ENCODE data around the gene AP2B1.

Gene AP2B1

DNA sequence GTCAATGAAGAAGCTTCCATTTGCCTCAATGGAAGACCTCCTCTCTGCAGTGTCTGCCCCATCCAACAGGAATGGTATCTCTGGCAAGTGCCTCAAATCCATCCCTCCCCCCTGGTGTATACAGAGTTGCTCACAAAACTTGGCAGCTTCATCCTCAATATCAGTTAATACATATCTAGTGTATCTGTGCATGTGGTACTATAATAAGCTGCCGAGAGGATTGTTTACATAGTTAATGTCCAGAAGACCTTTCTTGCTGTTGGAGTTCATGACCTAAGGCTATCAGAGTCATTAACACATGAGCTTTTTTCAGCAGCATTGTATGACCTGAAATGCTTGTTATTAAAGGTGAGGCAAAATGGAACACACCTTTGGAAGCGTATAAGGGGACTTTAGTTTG is 130.4 kb downstream of the AP2B1 start:
- Histone ChIP-seq H3K9ac (ENCODE audit: low read depth in 1 of 2, low read length in 2 of 2) (no peak overlapping the region), H3K27me3 (ENCODE audit: control insufficient read depth in 2 of 2, insufficient read depth in 2 of 2, low read length in 2 of 2) (no peaks in the 10 kb centered on the region), H3K36me3 (ENCODE audit: control insufficient read depth in 2 of 2, insufficient read depth in 2 of 2, low read length in 2 of 2) (peaks cover 48 to 57% of the 10 kb centered on the region in 2 donors), H3K4me3 (ENCODE audit: low read length in 2 of 2) (no peak overlapping the region), H3K4me1 (ENCODE audit: control insufficient read depth in 2 of 2, insufficient read depth in 2 of 2, low read length in 2 of 2) (no peaks in the 10 kb centered on the region), H3K9me3 (ENCODE audit: control insufficient read depth in 2 of 2, low read length in 2 of 2) (no peaks in the 10 kb centered on the region), H3K27ac (ENCODE audit: low read depth in 2 of 2, low read length in 2 of 2) (no peak overlapping the region)

DNA sequence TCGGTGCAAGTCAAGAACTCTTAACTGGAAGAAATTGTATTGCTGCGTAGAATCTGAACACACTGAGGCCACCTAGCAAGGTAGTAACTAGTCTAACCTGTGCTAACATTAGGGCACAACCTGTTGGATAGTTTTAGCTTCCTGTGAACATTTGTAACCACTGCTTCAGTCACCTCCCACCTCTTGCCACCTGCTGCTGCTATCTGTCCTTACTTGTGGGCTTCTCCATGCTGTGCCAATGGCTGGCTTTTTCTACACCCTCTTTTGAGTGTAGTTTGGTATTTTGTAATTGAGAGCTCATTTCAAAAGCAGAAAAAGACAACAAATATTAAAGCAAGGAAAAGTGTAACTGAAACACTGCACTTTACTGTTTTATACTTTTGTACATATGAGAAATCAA is 136.6 kb downstream of the AP2B1 start:
- no peaks in the 10 kb centered on the region for H3K9me3 ChIP-seq (ENCODE audit: control insufficient read depth in 2 of 2, low read length in 2 of 2)
- no peaks in the 10 kb centered on the region for H3K4me1 ChIP-seq (ENCODE audit: control insufficient read depth in 2 of 2, insufficient read depth in 2 of 2, low read length in 2 of 2)
- H3K9ac ChIP-seq (ENCODE audit: low read depth in 1 of 2, low read length in 2 of 2), result no peak overlapping the region
- no peaks in the 10 kb centered on the region for H3K27me3 ChIP-seq (ENCODE audit: control insufficient read depth in 2 of 2, insufficient read depth in 2 of 2, low read length in 2 of 2)
- H3K36me3 ChIP-seq (ENCODE audit: control insufficient read depth in 2 of 2, insufficient read depth in 2 of 2, low read length in 2 of 2), result peaks cover 38% of the 10 kb centered on the region in 2 donors
- H3K27ac ChIP-seq (ENCODE audit: low read depth in 2 of 2, low read length in 2 of 2), result no peak overlapping the region
- H3K4me3 ChIP-seq (ENCODE audit: low read length in 2 of 2), result no peak overlapping the region

DNA sequence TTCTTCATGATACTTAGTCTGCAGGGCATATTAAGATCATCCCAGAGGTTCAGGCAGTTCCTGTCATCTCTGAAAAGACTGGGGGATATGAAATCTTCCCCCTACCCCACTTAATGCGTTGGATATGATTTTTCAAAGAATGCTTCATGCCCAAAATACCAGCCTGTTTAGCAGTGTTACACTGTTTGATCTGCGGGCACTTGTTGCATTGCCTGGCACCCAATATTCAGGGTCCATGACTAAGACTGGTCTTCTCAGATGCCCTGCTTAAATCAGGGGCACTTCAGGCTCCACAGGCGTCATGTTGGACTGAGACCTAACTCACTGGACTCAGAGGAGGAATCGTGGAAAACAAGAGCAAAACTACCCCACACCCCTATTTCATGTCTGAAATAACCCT is 137.9 kb downstream of the AP2B1 start:
- H3K9ac ChIP-seq (ENCODE audit: low read depth in 1 of 2, low read length in 2 of 2), result no peak overlapping the region
- no peak overlapping the region for H3K4me3 ChIP-seq (ENCODE audit: low read length in 2 of 2)
- peaks cover 31 to 35% of the 10 kb centered on the region in 2 donors for H3K36me3 ChIP-seq (ENCODE audit: control insufficient read depth in 2 of 2, insufficient read depth in 2 of 2, low read length in 2 of 2)
- no peaks in the 10 kb centered on the region for H3K4me1 ChIP-seq (ENCODE audit: control insufficient read depth in 2 of 2, insufficient read depth in 2 of 2, low read length in 2 of 2)
- H3K9me3 ChIP-seq (ENCODE audit: control insufficient read depth in 2 of 2, low read length in 2 of 2), result no peaks in the 10 kb centered on the region
- H3K27ac ChIP-seq (ENCODE audit: low read depth in 2 of 2, low read length in 2 of 2), result no peak overlapping the region
- H3K27me3 ChIP-seq (ENCODE audit: control insufficient read depth in 2 of 2, insufficient read depth in 2 of 2, low read length in 2 of 2), result no peaks in the 10 kb centered on the region

- Histone ChIP-seq H3K4me1 (ENCODE audit: control insufficient read depth in 2 of 2, insufficient read depth in 2 of 2, low read length in 2 of 2) (no peaks in the 10 kb centered on the region), H3K9ac (ENCODE audit: low read depth in 1 of 2, low read length in 2 of 2) (no peak overlapping the region), H3K36me3 (ENCODE audit: control insufficient read depth in 2 of 2, insufficient read depth in 2 of 2, low read length in 2 of 2) (peaks cover 31 to 35% of the 10 kb centered on the region in 2 donors), H3K27me3 (ENCODE audit: control insufficient read depth in 2 of 2, insufficient read depth in 2 of 2, low read length in 2 of 2) (no peaks in the 10 kb centered on the region), H3K4me3 (ENCODE audit: low read length in 2 of 2) (no peak overlapping the region), H3K27ac (ENCODE audit: low read depth in 2 of 2, low read length in 2 of 2) (no peak overlapping the region), H3K9me3 (ENCODE audit: control insufficient read depth in 2 of 2, low read length in 2 of 2) (no peaks in the 10 kb centered on the region)
Observed at GRCh38 chr17:35725802-35726126, 138.6 kb downstream of the AP2B1 start.

GRCh38 chr17:35726127-35726952 is 139.2 kb downstream of the AP2B1 start:
- Histone ChIP-seq H3K9me3 (ENCODE audit: control insufficient read depth in 2 of 2, low read length in 2 of 2) (no peaks in the 10 kb centered on the region), H3K27me3 (ENCODE audit: control insufficient read depth in 2 of 2, insufficient read depth in 2 of 2, low read length in 2 of 2) (no peaks in the 10 kb centered on the region), H3K27ac (ENCODE audit: low read depth in 2 of 2, low read length in 2 of 2) (no peak overlapping the region), H3K36me3 (ENCODE audit: control insufficient read depth in 2 of 2, insufficient read depth in 2 of 2, low read length in 2 of 2) (peaks cover 31 to 35% of the 10 kb centered on the region in 2 donors), H3K4me3 (ENCODE audit: low read length in 2 of 2) (no peak overlapping the region), H3K4me1 (ENCODE audit: control insufficient read depth in 2 of 2, insufficient read depth in 2 of 2, low read length in 2 of 2) (peaks cover 5% of the 10 kb centered on the region in 2 donors), H3K9ac (ENCODE audit: low read depth in 1 of 2, low read length in 2 of 2) (no peak overlapping the region)

DNA sequence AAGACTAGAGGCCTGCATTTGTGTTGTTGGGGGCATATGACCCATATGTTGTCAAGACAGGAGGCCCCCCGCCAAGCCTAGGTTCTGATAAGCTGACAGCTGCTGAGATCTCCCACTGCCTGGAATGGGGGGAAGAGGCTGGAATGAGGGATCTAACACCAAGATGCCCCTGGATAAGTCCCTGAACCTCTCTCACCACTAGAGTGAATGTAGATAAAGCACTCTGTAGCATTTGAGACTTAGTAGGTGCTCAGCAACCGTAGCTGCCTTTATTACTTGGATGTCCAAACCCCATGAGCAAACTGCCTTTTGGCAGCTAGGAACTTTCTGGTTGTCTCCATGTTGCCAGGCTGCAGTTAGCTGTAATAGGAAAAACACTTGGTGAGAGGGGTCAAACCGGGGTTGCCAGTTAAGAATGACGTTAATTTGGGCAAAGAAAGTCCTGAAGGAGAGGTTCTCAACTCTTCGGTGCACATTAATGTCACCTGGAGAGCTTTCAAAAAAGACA is 139.9 kb downstream of the AP2B1 start:
- Histone ChIP-seq H3K4me3 (ENCODE audit: low read length in 2 of 2) (no peak overlapping the region), H3K27ac (ENCODE audit: low read depth in 2 of 2, low read length in 2 of 2) (no peak overlapping the region), H3K9me3 (ENCODE audit: control insufficient read depth in 2 of 2, low read length in 2 of 2) (no peaks in the 10 kb centered on the region), H3K9ac (ENCODE audit: low read depth in 1 of 2, low read length in 2 of 2) (no peak overlapping the region), H3K27me3 (ENCODE audit: control insufficient read depth in 2 of 2, insufficient read depth in 2 of 2, low read length in 2 of 2) (peaks cover 0 to under 1% of the 10 kb centered on the region in 2 donors), H3K36me3 (ENCODE audit: control insufficient read depth in 2 of 2, insufficient read depth in 2 of 2, low read length in 2 of 2) (peaks cover 31 to 35% of the 10 kb centered on the region in 2 donors), H3K4me1 (ENCODE audit: control insufficient read depth in 2 of 2, insufficient read depth in 2 of 2, low read length in 2 of 2) (peaks cover 5 to 6% of the 10 kb centered on the region in 2 donors)

GRCh38 chr17:35727635-35728034 is 140.5 kb downstream of the AP2B1 start:
- Histone ChIP-seq H3K9ac (ENCODE audit: low read depth in 1 of 2, low read length in 2 of 2) (no peak overlapping the region), H3K4me3 (ENCODE audit: low read length in 2 of 2) (no peak overlapping the region), H3K4me1 (ENCODE audit: control insufficient read depth in 2 of 2, insufficient read depth in 2 of 2, low read length in 2 of 2) (peaks cover 5 to 6% of the 10 kb centered on the region in 2 donors), H3K27me3 (ENCODE audit: control insufficient read depth in 2 of 2, insufficient read depth in 2 of 2, low read length in 2 of 2) (peaks cover 0 to 2% of the 10 kb centered on the region in 2 donors), H3K9me3 (ENCODE audit: control insufficient read depth in 2 of 2, low read length in 2 of 2) (no peaks in the 10 kb centered on the region), H3K36me3 (ENCODE audit: control insufficient read depth in 2 of 2, insufficient read depth in 2 of 2, low read length in 2 of 2) (peaks cover 31 to 35% of the 10 kb centered on the region in 2 donors), H3K27ac (ENCODE audit: low read depth in 2 of 2, low read length in 2 of 2) (no peak overlapping the region)

- Histone ChIP-seq H3K27ac (ENCODE audit: low read depth in 2 of 2, low read length in 2 of 2) (no peak overlapping the region), H3K36me3 (ENCODE audit: control insufficient read depth in 2 of 2, insufficient read depth in 2 of 2, low read length in 2 of 2) (peaks cover 23 to 29% of the 10 kb centered on the region in 2 donors)
Observed at GRCh38 chr17:35728551-35728950, 141.4 kb downstream of the AP2B1 start.

DNA sequence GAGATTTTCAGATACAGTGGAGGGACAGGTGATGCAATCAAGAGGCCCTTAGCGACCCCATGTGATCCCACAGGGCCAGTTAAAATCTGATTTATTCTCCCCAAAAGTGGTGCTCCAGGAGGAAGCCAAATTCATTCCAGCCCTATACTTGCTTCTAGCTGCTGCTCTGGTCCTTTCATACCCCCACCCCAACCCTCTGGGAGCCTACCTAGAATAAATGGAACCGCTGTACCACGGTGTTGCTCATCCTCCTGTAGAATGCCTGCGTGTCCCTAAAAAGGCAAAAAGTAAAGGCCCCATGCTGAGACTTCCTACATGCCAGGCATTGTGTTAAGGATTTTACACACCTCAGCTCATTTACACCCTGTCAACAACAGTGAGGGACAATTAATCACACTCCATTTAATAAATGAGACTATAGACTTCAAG is 142.3 kb downstream of the AP2B1 start:
- no peak overlapping the region for H3K4me3 ChIP-seq (ENCODE audit: low read length in 2 of 2)
- H3K4me1 ChIP-seq (ENCODE audit: control insufficient read depth in 2 of 2, insufficient read depth in 2 of 2, low read length in 2 of 2), result peaks cover 5 to 6% of the 10 kb centered on the region in 2 donors
- H3K36me3 ChIP-seq (ENCODE audit: control insufficient read depth in 2 of 2, insufficient read depth in 2 of 2, low read length in 2 of 2), result peaks cover 15 to 20% of the 10 kb centered on the region in 2 donors
- no peak overlapping the region for H3K27ac ChIP-seq (ENCODE audit: low read depth in 2 of 2, low read length in 2 of 2)
- peaks cover 0 to 2% of the 10 kb centered on the region in 2 donors for H3K27me3 ChIP-seq (ENCODE audit: control insufficient read depth in 2 of 2, insufficient read depth in 2 of 2, low read length in 2 of 2)
- no peaks in the 10 kb centered on the region for H3K9me3 ChIP-seq (ENCODE audit: control insufficient read depth in 2 of 2, low read length in 2 of 2)
- H3K9ac ChIP-seq (ENCODE audit: low read depth in 1 of 2, low read length in 2 of 2), result no peak overlapping the region

More at GRCh38 chr17:35728551-35728950, 141.4 kb downstream of the AP2B1 start:
- Histone ChIP-seq H3K4me1 (ENCODE audit: control insufficient read depth in 2 of 2, insufficient read depth in 2 of 2, low read length in 2 of 2) (peaks cover 5 to 6% of the 10 kb centered on the region in 2 donors), H3K9ac (ENCODE audit: low read depth in 1 of 2, low read length in 2 of 2) (no peak overlapping the region), H3K27me3 (ENCODE audit: control insufficient read depth in 2 of 2, insufficient read depth in 2 of 2, low read length in 2 of 2) (peaks cover 0 to 2% of the 10 kb centered on the region in 2 donors), H3K4me3 (ENCODE audit: low read length in 2 of 2) (no peak overlapping the region), H3K9me3 (ENCODE audit: control insufficient read depth in 2 of 2, low read length in 2 of 2) (no peaks in the 10 kb centered on the region)

DNA sequence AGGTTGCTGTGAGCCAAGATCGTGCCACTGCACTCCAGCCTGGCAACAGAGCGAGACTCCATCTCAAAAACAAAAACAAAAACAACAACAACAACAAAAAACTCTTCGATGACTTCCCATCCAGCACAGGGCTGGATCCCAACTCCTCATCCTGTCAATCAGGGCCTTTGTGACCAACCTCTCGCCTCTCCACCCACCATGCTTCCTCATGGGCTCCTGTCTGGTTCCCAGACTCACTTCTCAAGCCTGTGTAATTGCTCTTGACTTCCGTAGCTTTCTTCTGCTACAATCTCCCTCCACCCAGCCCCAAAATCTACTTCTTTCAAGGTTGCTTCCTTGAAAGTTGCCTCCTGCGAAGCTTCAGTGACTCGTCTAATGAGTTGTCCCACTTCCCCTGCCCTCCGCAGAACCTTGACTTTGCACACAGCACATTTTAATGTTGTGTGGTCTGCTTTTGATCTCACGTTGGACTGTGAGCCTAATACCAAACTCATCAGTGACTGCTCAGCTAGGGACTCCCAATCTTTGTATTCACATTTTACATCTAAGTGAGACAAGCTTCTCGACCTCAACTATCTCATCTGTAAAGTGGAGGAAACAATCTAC is 143.4 kb downstream of the AP2B1 start:
- peaks cover 0 to 2% of the 10 kb centered on the region in 2 donors for H3K27me3 ChIP-seq (ENCODE audit: control insufficient read depth in 2 of 2, insufficient read depth in 2 of 2, low read length in 2 of 2)
- H3K9me3 ChIP-seq (ENCODE audit: control insufficient read depth in 2 of 2, low read length in 2 of 2), result no peaks in the 10 kb centered on the region
- H3K36me3 ChIP-seq (ENCODE audit: control insufficient read depth in 2 of 2, insufficient read depth in 2 of 2, low read length in 2 of 2), result peaks cover 4 to 10% of the 10 kb centered on the region in 2 donors
- H3K9ac ChIP-seq (ENCODE audit: low read depth in 1 of 2, low read length in 2 of 2), result no peak overlapping the region
- H3K4me3 ChIP-seq (ENCODE audit: low read length in 2 of 2), result no peak overlapping the region
- no peak overlapping the region for H3K27ac ChIP-seq (ENCODE audit: low read depth in 2 of 2, low read length in 2 of 2)
- peaks cover 5 to 6% of the 10 kb centered on the region in 2 donors for H3K4me1 ChIP-seq (ENCODE audit: control insufficient read depth in 2 of 2, insufficient read depth in 2 of 2, low read length in 2 of 2)
